GM11168 (cell line): Measurements from ENCODE around the gene KRTAP9-4.
"Not testable (repeated sequence)": the region's sequence is repeated elsewhere in the genome, so short reads cannot be mapped to it uniquely, and the experiment has no call there.

Source experiments
- in situ Hi-C: fragments of 300-500 bp; cut with MboI; formaldehyde crosslinking; loops from one replicate; pipeline ENCODE4 v1.12.0; 2022; ENCODE audit warnings: low sequenced_read_pairs; ENCODE audit not compliant: unreplicated experiment

Gene KRTAP9-4

GRCh38 chr17:41249637-41250240, at the start of gene KRTAP9-4:
Gene KRTAP9-4 (plus strand): TSS chr17:41249687. CDS start chr17:41249721, 34 bp downstream.
- in situ Hi-C loops = not testable (repeated sequence)

GRCh38 chr17:41211845-41212466, 37.5 kb upstream of the KRTAP9-4 start:
- in situ Hi-C loops = no loop called here

DNA sequence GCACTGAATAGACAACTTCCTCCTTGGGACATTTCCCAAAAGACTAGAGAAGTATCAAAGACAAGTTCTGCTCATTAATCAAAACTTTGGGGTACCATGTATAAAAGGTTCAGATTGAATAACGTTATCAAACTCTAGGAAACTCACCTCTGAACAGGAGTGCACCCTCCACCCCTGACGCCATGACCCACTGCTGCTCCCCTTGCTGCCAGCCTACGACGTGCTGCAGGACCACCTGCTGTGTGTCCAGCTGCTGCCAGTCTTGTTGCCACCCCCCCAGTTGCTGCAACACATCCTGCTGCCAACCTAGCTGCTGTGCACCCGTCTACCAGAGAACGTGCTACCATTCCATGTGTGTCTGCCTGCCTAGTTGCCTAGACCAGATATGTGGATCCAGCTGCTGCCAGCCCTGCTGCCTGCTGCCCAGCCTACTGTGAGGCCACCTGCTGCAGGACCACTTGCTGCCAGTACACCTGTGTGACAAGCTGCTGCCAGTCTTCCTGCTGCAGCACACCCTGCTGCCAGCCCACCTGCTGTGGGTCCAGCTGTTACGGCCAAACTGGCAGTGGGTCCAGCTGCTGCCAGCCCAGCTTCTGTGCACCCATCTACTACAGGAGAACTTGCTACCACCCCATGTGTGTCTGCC, 36.8 kb upstream of the KRTAP9-4 start:
- in situ Hi-C loops = no loop called here

DNA sequence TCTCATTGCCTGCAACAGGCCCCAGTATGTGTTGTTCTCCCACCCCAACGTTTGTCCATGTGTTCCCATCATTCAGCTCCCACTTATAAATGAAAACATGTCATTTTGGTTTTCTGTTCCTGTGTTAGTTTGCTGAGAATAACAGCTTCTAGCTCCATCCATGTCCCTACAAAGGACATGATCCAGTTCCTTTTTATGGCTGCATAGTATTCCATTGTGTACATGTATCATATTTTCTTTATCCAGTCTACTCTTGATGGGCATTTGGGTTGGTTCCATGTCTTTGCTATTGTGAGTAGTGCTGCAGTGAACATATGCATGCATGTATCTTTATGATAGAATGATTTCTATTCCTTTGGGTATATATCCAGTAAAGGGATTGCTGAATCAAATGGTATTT, 33.8 kb upstream of the KRTAP9-4 start:
- in situ Hi-C loops = no loop called here

GRCh38 chr17:41223821-41224220, 25.7 kb upstream of the KRTAP9-4 start:
- in situ Hi-C loops = no loop called here

- in situ Hi-C loops = no loop called here
Observed at GRCh38 chr17:41226051-41226450, 23.4 kb upstream of the KRTAP9-4 start.

- in situ Hi-C loops = not testable (repeated sequence)
Observed at GRCh38 chr17:41226598-41227095, 22.8 kb upstream of the KRTAP9-4 start, which contains the start of gene KRTAP9-2. Gene KRTAP9-2 (plus strand): TSS chr17:41226648. CDS start chr17:41226655, 7 bp downstream.

DNA sequence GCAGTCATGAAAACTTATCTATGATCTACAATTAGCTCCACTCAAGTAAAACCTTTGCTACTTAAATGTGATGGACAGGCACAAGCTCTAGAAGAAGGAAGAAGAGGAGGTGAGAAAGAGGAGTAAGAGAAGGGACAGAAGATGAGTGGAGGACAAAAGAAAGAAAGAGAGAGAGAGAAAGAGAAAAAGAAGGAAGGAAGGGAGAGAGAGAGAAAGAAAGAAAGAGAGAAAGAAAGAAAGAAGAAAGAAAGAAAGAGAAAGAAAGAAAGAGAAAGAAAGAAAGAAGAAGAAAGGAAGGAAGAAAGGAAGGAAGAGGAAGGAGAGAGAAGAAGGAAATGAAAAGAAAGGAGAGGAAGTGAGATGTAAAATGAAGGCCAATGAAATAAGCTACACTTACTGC, 19.4 kb upstream of the KRTAP9-4 start:
- in situ Hi-C loops = no loop called here

DNA sequence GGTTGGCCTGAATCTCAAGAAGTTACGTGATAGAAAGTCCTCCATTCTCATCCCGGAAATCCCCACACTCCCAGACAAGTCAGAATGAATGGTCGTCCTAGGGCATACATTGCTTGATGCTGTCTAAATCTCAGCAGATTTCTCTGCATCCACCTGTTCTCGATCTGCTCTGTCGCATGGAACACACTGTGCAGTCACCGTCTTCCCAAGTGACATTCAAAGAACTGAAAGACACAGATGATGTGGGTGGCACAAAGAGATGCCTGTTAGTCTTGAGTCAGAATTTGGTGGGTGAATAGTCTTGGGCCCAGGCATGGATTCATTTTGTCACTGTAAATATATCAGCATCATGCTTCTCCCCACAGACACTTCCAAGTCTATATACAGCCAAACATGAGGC, 17.8 kb upstream of the KRTAP9-4 start:
- in situ Hi-C loops = no loop called here

DNA sequence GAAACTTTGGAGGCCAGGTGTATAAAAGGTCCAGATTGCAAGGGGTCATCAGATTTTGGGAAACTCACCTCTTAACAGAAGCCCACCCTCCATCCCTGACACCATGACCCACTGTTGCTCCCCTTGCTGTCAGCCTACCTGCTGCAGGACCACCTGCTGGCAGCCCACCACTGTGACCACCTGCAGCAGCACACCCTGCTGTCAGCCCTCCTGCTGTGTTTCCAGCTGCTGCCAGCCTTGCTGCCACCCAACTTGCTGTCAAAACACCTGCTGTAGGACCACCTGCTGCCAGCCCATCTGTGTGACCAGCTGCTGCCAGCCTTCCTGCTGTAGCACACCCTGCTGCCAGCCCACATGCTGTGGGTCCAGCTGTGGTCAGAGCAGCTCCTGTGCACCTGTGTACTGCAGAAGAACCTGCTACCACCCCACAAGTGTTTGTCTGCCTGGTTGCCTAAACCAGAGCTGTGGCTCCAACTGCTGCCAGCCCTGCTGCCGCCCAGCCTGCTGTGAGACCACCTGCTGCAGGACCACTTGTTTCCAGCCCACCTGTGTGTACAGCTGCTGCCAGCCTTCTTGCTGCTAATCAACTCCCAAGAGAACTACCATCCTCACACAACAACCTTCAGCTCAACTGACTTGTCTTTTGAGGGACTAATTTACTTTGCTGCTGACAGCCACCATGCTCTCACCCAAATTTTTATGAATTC, 16.9 kb upstream of the KRTAP9-4 start, which contains the start of gene KRTAP9-3:
Gene KRTAP9-3 (plus strand): TSS at position 51 of the 707 bp plus-strand sequence. CDS start 53 bp downstream, at position 104.
- in situ Hi-C loops = not testable (repeated sequence)

GRCh38 chr17:41237116-41237515, 12.4 kb upstream of the KRTAP9-4 start:
- in situ Hi-C loops = not testable (repeated sequence)

GRCh38 chr17:41237949-41238437, 11.5 kb upstream of the KRTAP9-4 start, which contains the start of gene KRTAP9-8:
Gene KRTAP9-8 (plus strand): TSS chr17:41237999. CDS start chr17:41238052, 53 bp downstream.
- in situ Hi-C loops = not testable (repeated sequence)

GRCh38 chr17:41246995-41247787, 2.3 kb upstream of the KRTAP9-4 start:
- in situ Hi-C loops = not testable (repeated sequence)

DNA sequence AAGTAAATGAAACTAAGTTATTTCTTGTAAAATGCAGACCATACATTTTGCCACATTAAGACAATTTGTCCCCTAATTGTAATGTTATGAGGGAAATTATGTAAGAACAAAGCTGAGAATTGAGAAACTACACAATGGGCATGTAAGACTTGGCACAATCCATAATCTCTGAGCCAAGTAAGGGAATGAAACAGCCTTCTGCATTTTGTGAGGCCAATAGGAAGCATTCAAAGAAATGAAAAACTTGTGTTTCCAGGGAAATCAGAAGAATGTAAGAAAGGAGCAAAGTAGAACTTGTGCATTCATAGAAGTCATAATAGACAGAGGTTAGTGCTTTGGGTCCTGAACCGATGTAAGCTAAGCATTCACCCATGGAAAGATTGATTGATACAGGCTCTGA, 1.8 kb downstream of the KRTAP9-4 start:
- in situ Hi-C loops = no loop called here

DNA sequence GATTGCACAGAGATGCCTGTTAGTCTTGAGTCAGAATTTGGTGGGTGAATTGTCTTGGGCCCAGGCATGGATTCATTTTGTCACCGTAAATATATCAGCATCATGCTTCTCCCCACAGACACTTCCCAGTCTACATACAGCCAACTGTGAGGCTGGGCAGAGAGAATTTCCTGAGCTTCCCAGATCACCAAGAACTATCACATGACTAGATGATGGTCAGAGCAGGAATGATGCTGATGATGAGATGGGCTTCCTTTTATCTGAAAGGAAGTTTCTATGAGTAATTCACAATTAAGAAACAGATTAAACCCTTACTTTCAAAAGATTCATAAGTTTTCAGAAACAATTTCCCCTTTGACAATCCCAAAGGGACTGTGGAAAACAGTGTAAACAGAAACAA, 5.4 kb downstream of the KRTAP9-4 start:
- in situ Hi-C loops = no loop called here

DNA sequence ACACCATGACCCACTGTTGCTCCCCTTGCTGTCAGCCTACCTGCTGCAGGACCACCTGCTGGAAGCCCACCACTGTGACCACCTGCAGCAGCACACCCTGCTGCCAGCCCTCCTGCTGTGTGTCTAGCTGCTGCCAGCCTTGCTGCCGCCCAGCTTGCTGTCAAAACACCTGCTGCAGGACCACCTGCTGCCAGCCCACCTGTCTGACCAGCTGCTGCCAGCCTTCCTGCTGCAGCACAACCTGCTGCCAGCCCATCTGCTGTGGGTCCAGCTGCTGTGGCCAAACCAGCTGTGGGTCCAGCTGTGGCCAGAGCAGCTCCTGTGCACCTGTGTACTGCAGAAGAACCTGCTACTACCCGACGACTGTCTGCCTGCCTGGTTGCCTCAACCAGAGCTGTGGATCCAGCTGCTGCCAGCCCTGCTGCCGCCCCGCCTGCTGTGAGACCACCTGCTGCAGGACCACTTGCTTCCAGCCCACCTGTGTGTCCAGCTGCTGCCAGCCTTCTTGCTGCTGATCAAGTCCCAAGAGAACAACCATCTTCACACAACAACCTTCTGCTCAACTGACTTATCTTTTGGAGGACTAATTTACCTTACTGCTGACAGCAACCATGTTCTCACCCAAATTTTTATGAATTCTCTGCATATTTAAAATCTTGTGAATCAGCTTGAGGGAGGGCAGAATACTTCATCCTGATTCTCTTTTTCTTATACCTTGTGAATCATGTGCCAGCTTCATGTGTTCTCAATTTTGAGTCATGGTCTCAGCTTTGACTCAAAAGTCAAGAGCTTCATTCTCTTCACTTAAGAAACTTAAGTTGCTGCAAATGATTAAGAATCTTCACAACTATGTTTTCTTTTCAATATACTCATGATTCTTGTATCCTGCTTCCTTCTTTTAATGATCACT, 6.1 kb downstream of the KRTAP9-4 start, which contains the start of gene KRTAP9-9:
Gene KRTAP9-9 (plus strand): TSS at position 4 of the 910 bp plus-strand sequence.
- in situ Hi-C loops = not testable (repeated sequence)

- in situ Hi-C loops = no loop called here
Observed at GRCh38 chr17:41256291-41256685, 6.8 kb downstream of the KRTAP9-4 start.

- in situ Hi-C loops = no loop called here
Observed at GRCh38 chr17:41258406-41258805, 8.9 kb downstream of the KRTAP9-4 start.
